Activated CD4-positive, CD25-positive, alpha-beta regulatory T cell (primary cell): ENCODE measurements around the gene PHLDB2.

Experiments
- DNase-seq, 4 experiments: peaks; one replicate each; lab custom pipeline; 2025; lab: John Stamatoyannopoulos, UW

The PHLDB2 gene

GRCh38 chr3:111999484-112000324 lies 140.6 kb downstream of the PHLDB2 start:
- DNase-seq: no peak

DNA sequence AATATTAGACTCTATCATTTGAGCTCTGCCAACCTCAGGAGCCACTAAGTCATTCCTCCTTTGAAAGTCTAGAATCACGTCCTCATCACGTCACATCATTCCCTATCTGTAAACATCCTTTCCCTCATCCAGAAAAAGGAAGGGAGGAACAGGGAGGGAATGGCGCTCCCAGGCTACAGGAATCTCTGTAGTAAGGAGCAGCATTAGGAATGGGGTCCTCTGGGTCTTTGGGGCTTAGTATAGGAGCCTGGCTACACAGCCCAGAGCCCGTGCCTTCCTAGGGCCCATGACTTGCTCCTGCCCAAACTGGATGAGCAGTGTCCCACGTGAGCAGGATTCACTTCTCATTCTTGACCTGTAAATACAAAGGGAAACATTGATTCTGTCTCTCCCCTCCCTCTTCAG lies 141.3 kb downstream of the PHLDB2 start:
- no peak for DNase-seq

- no peak for DNase-seq
Observed at GRCh38 chr3:112000966-112001365, 141.9 kb downstream of the PHLDB2 start.

- DNase-seq: no peak
Observed at GRCh38 chr3:112001526-112001925, 142.5 kb downstream of the PHLDB2 start.

DNA sequence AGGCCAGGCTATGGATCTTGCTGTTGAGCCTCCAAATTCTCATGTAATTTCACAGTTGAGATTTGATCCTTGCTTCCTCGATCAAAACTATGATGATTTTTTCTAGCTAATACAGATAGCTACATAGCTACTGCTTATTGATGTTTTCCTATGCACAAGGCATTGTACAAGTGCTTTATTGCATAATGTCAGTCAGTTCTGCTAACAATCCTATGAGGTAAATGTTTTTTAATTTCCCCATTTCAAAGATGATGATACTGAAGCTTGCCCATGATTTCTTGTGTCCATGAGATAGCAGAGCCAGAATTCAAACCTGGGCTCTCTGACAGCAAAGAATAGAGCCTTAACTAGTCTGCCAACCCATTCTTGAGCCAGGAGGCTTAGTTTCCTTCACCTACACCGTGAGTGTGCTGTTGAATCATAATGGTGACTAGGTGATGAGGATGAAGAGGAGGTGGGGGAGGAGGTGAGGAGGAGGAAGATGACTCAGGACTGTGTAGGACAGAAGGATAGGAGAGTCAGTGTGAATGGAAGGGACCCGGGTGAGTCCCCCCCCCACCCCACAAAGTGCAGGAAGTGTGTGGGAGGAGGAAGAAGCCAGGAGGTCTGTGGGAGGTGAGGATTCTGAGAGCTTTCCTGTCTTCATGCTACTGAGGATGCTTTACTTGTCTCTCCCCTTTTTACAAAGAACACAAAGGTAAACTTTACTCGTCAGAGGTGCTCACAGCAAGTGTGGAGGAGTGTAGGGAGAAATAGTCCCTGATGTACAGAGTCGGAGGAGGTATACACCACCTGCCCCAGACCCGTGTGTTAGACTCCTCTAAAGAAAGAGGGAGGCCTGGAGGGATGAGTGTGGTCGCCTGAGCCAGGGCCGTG lies 143.3 kb downstream of the PHLDB2 start:
- peak in 1 of 4 experiments; percentile 20 for DNase-seq

- no peak for DNase-seq
Observed at GRCh38 chr3:112003321-112004080, 144.4 kb downstream of the PHLDB2 start.

DNA sequence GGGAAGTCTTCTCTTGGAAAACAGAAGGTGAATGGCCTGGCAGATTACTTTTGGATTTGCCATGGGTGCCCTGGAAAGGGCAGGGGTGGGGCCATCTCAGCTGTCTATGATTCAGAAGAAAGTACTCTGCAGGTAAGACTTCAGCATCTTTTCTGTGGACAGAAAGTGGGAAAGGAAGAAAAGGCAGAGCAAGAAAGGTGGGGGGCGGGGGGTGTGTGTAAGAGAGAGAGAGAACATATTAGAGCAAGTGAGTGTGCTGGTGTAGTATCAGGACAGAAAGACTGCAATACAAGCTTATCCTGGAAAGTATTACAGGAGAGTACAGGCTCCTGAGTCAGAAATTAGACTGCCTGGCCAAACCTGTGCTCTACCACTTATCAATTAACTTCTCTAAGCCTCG lies 145.1 kb downstream of the PHLDB2 start:
- DNase-seq: no peak

DNA sequence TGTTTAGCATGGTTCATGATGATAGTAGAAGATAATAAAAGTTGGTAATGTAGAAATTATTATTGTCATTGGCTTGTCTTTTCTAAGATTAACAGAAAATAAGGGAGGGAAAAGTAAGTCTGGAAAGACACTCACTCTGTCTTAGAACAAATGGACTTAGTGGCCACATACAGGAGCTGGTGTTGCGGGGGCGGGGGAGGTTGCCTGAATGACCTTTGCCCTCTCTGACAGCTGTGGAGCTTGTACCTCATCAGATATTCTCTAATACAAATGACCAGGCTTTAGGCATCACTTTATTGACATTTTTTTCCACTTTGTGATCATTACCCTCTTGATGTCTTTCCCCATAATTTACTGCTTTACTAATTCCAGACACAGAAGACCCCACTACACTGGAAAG lies 145.6 kb downstream of the PHLDB2 start:
- DNase-seq: no peak

DNA sequence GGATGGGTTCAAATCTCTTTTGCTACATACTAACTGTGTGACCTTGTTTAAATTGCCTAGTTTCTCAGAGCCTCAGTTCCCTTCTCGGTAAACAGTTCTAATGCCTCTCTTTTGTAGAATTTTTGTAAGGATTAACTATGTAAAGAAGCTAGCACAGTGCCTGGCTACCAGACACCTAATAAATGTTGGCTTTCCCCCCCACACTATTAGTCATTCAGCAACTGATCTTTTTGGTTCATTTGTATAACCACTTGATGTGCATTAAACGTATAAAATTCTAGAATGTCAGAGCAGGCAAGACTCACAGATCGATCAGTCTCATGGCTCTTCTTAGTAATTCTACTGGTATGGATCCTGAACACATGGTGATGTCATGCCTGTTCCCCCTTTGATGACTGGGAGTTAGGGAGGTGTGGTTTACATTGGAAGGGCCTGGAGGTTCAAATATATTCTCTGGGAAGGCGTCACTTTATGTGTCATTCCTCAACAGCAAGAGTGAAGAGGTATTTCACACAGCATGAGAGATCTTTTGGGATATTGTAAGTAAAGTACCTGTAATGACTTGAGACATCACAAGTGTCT lies 146.1 kb downstream of the PHLDB2 start:
- no peak for DNase-seq

GRCh38 chr3:112007633-112008032 lies 148.6 kb downstream of the PHLDB2 start:
- DNase-seq: no peak

- no peak for DNase-seq
Observed at GRCh38 chr3:112009670-112010069, 150.6 kb downstream of the PHLDB2 start.

- DNase-seq: no peak
Observed at GRCh38 chr3:112010636-112011035, 151.6 kb downstream of the PHLDB2 start.

GRCh38 chr3:112011376-112011940 lies 152.4 kb downstream of the PHLDB2 start:
- DNase-seq: no peak

DNA sequence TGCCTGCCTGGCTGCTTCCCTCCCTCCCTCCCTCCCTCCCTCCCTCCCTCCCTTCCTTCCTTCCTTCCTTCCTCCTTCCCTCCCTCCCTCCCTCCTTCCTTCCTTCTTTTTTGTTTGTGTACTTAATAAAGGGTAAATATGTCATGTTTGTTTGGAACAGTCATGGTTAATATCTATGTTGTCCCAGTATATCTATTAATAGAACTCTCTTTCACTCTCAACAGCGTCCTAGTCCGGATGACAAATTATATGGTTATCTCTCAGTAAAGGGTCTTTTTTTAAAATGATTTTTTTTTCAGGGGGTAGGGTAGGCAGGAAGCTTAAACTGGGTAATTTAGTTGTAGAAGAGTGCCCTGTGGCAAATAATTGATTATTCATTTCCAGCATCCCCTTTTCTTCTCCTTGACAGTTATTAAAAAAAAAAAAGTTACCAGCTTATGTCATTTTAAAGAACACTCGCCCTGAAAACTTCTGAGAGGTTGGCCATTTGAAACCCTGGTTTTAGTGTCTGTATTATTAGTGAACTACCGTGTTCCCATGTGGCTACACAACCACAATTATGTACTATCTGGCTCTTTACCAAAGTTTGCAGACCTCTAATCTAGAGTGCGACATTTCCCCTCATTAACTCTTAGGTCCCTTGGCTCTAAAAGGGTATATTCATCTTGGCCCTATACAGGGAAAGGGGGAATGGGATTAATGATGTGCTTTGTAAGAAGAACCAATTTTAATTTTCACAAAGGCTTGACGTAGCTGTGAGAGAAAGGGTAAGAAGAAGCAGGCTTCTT lies 153.3 kb downstream of the PHLDB2 start:
- DNase-seq: no peak

DNA sequence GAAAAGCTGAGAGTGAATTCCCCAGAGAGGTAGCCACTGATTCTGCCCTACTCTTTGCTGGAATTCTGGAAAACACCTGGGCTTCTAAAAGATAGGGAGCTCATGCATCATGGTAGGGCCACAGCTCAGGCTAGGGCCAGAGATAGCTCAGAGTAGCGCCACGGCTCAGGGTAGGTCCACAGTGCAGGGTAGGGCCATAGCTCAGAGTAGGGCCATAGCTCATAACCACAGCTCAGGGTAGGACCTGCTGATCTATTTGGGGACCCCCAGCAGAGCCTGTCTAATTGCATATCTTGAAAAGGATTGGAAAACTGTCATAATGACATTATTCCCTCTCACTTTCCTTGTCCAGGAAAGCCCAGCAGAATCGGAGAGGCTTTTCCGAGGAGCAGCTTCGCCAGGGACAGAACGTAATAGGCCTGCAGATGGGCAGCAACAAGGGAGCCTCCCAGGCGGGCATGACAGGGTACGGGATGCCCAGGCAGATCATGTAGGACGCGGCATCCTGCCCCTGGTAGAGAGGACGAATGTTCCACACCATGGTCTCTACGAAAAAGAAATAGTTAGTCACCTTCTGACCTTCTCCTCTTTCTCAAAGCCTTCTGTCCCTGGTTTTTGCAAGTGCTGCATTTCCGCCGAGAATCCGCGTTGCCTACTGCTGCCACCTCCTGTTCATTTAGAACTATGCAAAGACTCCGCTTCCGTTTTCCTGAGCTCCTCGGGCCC lies 154.2 kb downstream of the PHLDB2 start:
- peak in 3 of 4 experiments; percentile 7 to 28 (median 16) for DNase-seq

DNA sequence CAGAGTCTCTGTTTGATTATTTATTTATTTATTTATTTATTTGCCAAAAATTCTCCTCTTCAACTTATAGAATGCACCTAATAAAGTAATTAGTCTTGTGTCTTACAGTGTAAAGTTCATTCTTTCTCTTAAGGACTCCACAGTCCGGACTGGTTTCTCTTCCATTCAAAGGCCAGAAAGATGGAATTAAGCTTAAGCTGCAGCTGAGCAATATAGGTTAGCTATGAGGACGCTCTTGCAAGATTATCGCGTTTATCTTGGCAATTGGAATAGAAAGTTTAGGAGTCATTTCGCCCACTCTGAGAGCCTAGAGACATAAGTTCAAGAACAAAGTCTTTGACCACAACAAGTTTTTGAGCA lies 154.7 kb downstream of the PHLDB2 start:
- DNase-seq: no peak

DNA sequence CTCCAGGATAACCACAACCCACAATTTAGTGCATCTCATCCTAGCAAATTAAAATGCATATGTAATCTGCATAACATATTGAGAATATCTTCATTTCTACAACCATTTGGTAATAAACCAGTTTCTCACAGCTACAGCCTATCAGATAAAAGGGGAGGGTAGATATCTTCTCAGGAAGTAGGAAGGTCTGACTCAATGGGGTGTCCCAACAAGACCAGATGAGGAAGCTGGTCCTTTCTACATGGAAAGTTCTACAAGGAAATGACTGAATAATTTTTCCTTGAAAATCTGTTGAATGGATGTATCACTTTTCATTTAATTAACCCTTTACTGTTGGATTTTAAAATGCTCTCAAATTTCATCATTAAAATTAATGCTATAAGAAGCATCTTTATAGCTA lies 158.0 kb downstream of the PHLDB2 start:
- DNase-seq: no peak

GRCh38 chr3:112018712-112019111 lies 159.6 kb downstream of the PHLDB2 start:
- no peak for DNase-seq

DNA sequence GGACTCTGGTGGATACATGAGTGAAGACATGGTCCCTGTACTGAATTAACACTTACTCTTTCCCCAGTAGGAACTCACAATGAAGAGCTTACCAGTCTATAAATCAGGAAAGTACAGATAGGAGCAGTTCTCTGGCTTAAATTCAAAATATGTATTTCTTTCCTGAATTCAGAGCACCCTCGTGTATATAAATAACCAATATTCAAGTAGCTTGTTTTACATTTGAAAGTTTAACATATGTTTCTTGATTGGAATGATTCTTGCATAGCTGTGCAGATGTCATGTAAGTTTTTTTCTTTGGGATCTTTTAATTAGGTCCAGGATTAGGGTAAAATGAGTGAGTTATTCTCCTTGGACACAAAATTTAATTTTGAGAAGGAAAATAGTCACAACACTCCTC lies 160.7 kb downstream of the PHLDB2 start:
- no peak for DNase-seq

DNA sequence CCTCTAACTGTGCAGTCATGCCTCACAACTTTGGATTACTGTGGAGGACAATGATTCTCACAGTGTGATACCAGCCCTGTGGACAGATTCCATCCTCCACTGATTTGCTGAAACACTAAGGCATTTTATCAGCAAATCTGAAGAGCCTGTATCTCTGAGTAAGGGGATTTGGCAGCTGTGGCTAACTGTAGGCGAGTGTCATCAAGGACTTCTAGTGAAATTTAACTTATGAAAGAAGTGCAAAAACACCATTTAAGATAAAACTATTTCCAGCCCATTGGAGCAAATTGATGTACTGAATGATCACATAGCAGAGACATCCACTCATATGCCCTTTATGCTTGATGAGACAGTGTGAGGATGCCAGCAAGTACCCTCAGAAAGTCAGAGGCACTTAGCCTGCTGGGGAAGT lies 161.6 kb downstream of the PHLDB2 start:
- DNase-seq: no peak
